Measurements from ENCODE around the gene KLHDC8A.

Gene KLHDC8A

GRCh38 chr1:205359771-205360565 is 3.2 kb upstream of the KLHDC8A start:
- no peaks in the 10 kb centered on the region for H3K27me3 ChIP-seq (ENCODE audit: insufficient read depth, low read depth, severe bottlenecking)
- H3K27ac ChIP-seq = peak overlapping the region; percentile 97
- no peak for TF ChIP-seq CTCF (IDR thresholded peaks at IDR 0.05; ENCODE audit: low read depth, low read length)
- H3K36me3 ChIP-seq = no peaks in the 10 kb centered on the region
- no peaks in the 10 kb centered on the region for H3K9me3 ChIP-seq (ENCODE audit: severe bottlenecking)
- peak overlapping the region; percentile 39 for H3K4me3 ChIP-seq (ENCODE audit: low read depth, low read length)
- peak; percentile 98 for DNase-seq

- DNase-seq = no peak
- Histone ChIP-seq H3K27ac (peak overlapping the region; percentile 97), H3K36me3 (no peaks in the 10 kb centered on the region), H3K9me3 (ENCODE audit: severe bottlenecking) (no peaks in the 10 kb centered on the region), H3K4me3 (ENCODE audit: low read depth, low read length) (no peak overlapping the region), H3K27me3 (ENCODE audit: insufficient read depth, low read depth, severe bottlenecking) (no peaks in the 10 kb centered on the region)
- no peak for TF ChIP-seq CTCF (IDR thresholded peaks at IDR 0.05; ENCODE audit: low read depth, low read length)
Measured at GRCh38 chr1:205358579-205358978, 1.9 kb upstream of the KLHDC8A start.

GRCh38 chr1:205357567-205357966 is 845 bp upstream of the KLHDC8A start:
- TF ChIP-seq CTCF (IDR thresholded peaks at IDR 0.05; ENCODE audit: low read depth, low read length) = no peak
- H3K4me3 ChIP-seq (ENCODE audit: low read depth, low read length) = no peak overlapping the region
- H3K27ac ChIP-seq = no peak overlapping the region; the same call in 1 of the 2 replicates
- H3K9me3 ChIP-seq (ENCODE audit: severe bottlenecking) = no peaks in the 10 kb centered on the region
- H3K27me3 ChIP-seq (ENCODE audit: insufficient read depth, low read depth, severe bottlenecking) = no peaks in the 10 kb centered on the region
- DNase-seq = no peak
- H3K36me3 ChIP-seq = no peaks in the 10 kb centered on the region

DNA sequence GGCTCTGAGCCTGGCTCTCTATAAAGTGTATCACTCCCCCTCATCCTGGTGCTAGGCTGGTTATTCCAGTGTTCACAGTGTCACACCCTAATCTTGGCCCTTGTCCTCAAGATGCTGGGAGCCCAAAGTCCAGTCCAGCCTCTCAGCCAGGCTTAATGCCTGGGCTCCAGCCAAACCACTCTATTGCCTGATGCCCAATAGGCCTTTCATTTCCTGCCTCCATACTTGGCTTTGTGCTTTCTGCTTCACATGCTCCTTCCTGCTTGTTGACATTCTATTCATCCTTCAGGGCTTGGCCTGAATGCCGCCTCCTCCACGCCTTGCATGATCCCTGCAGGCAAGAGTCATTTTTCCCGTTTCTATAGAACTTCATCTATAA is 1.7 kb downstream of the KLHDC8A start:
- DNase-seq = no peak
- H3K27ac ChIP-seq = no peak overlapping the region

GRCh38 chr1:205354259-205355074 is 2.3 kb downstream of the KLHDC8A start:
- TF ChIP-seq CTCF (IDR thresholded peaks at IDR 0.05; ENCODE audit: low read depth, low read length) = peak; percentile 94
- no peak overlapping the region; the same call in 1 of the 2 replicates for H3K27ac ChIP-seq
- no peak overlapping the region for H3K4me3 ChIP-seq (ENCODE audit: low read depth, low read length)
- DNase-seq = peak; percentile 93
- H3K9me3 ChIP-seq (ENCODE audit: severe bottlenecking) = no peaks in the 10 kb centered on the region
- no peaks in the 10 kb centered on the region for H3K27me3 ChIP-seq (ENCODE audit: insufficient read depth, low read depth, severe bottlenecking)
- no peaks in the 10 kb centered on the region for H3K36me3 ChIP-seq

More for the DNA sequence above, 1.7 kb downstream of the KLHDC8A start:
- Histone ChIP-seq H3K36me3 (no peaks in the 10 kb centered on the region), H3K9me3 (ENCODE audit: severe bottlenecking) (no peaks in the 10 kb centered on the region), H3K27me3 (ENCODE audit: insufficient read depth, low read depth, severe bottlenecking) (no peaks in the 10 kb centered on the region), H3K4me3 (ENCODE audit: low read depth, low read length) (no peak overlapping the region)
- TF ChIP-seq CTCF (IDR thresholded peaks at IDR 0.05; ENCODE audit: low read depth, low read length) = 0 out of 2 replicates have a peak, but pooled peaks have one; percentile 2

All from WERI-Rb-1 (cell line).